HEK293 (cell line): Measurements from ENCODE around the gene RGS14.

Experiments used
- ZNF324 ChIP-seq: fragments of 450-650 bp; formaldehyde crosslinking; IDR thresholded peaks from 2 replicates; pipeline ENCODE4 v1.5.1; 2016; ENCODE audit warnings: missing biosample characterization, missing genetic modification characterization
- TF ChIP-seq, protein P1 (sequence below): fragments of 450-650 bp; formaldehyde crosslinking; IDR thresholded peaks from 2 replicates; pipeline ENCODE4 v1.5.1; 2016; ENCODE audit warnings: missing biosample characterization, missing genetic modification characterization
- TF ChIP-seq, protein P2 (sequence below): fragments of 450-650 bp; formaldehyde crosslinking; IDR thresholded peaks from 2 replicates; pipeline ENCODE4 v1.5.1; 2016; ENCODE audit warnings: missing biosample characterization, missing genetic modification characterization

- TF ChIP-seq, protein P1, sequence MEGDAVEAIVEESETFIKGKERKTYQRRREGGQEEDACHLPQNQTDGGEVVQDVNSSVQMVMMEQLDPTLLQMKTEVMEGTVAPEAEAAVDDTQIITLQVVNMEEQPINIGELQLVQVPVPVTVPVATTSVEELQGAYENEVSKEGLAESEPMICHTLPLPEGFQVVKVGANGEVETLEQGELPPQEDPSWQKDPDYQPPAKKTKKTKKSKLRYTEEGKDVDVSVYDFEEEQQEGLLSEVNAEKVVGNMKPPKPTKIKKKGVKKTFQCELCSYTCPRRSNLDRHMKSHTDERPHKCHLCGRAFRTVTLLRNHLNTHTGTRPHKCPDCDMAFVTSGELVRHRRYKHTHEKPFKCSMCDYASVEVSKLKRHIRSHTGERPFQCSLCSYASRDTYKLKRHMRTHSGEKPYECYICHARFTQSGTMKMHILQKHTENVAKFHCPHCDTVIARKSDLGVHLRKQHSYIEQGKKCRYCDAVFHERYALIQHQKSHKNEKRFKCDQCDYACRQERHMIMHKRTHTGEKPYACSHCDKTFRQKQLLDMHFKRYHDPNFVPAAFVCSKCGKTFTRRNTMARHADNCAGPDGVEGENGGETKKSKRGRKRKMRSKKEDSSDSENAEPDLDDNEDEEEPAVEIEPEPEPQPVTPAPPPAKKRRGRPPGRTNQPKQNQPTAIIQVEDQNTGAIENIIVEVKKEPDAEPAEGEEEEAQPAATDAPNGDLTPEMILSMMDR (tag by site-specific recombination), result no peak
- TF ChIP-seq, protein P2, sequence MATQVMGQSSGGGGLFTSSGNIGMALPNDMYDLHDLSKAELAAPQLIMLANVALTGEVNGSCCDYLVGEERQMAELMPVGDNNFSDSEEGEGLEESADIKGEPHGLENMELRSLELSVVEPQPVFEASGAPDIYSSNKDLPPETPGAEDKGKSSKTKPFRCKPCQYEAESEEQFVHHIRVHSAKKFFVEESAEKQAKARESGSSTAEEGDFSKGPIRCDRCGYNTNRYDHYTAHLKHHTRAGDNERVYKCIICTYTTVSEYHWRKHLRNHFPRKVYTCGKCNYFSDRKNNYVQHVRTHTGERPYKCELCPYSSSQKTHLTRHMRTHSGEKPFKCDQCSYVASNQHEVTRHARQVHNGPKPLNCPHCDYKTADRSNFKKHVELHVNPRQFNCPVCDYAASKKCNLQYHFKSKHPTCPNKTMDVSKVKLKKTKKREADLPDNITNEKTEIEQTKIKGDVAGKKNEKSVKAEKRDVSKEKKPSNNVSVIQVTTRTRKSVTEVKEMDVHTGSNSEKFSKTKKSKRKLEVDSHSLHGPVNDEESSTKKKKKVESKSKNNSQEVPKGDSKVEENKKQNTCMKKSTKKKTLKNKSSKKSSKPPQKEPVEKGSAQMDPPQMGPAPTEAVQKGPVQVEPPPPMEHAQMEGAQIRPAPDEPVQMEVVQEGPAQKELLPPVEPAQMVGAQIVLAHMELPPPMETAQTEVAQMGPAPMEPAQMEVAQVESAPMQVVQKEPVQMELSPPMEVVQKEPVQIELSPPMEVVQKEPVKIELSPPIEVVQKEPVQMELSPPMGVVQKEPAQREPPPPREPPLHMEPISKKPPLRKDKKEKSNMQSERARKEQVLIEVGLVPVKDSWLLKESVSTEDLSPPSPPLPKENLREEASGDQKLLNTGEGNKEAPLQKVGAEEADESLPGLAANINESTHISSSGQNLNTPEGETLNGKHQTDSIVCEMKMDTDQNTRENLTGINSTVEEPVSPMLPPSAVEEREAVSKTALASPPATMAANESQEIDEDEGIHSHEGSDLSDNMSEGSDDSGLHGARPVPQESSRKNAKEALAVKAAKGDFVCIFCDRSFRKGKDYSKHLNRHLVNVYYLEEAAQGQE (tag by site-specific recombination), result no peak
- TF ChIP-seq ZNF324 (tag by site-specific recombination), result no peak
These were observed 9.7 kb downstream of the RGS14 start for GRCh38 chr5:177367323-177367848.
